Activated naive CD8-positive, alpha-beta T cell treated with anti-CD3 and anti-CD28 coated beads, Interleukin-2, amount 50 U/mL, for 24 hours (primary cell): ENCODE measurements around the gene BMERB1.
"Not testable (repeated sequence)": the region's sequence is repeated elsewhere in the genome, so short reads cannot be mapped to it uniquely, and the experiment has no call there.

ENCODE experiments used
- ATAC-seq: fragments of 150-1000 bp; cut with Tn5 transposase; one replicate; pipeline ENCODE4 v1.10.0; 2021
- DNase-seq: peaks from one replicate; pipeline ENCODE4 v3.0.0; 2021
- H3K27ac Mint-ChIP-seq: one replicate; pipeline ENCODE4 v1.8.0; 2021; ENCODE audit warnings: mild to moderate bottlenecking, mixed read lengths
- H3K27me3 Mint-ChIP-seq: one replicate; pipeline ENCODE4 v1.8.0; 2021; ENCODE audit warnings: mixed read lengths
- H3K36me3 Mint-ChIP-seq: one replicate; pipeline ENCODE4 v1.8.0; 2021; ENCODE audit warnings: low read depth, mixed read lengths
- H3K4me1 Mint-ChIP-seq: one replicate; pipeline ENCODE4 v1.8.0; 2021; ENCODE audit warnings: mixed read lengths
- H3K4me3 Mint-ChIP-seq: one replicate; pipeline ENCODE4 v1.8.0; 2021; ENCODE audit warnings: mild to moderate bottlenecking, moderate library complexity, mixed read lengths
- H3K9me3 Mint-ChIP-seq: one replicate; pipeline ENCODE4 v1.8.0; 2021; ENCODE audit warnings: mixed read lengths

Gene BMERB1

DNA sequence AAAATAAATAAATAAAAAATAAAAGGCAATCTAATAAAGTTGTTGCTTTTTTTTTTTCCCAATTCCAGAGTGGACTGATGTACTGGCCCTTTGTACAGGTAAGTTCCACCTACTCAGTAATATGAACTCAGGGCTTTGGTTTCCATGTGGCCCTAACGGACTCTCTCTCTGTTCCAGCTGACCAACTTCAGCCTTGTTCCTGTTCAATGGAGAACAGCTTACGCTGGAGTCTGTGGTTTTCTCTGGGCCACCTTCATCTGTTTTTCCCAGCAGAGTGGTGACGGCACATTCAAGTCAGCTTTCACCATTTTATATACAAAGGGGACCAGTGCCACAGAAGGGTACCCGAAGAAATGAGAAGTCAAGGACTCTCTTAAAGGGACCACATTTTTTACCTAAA lies 26.6 kb upstream of the BMERB1 start:
- H3K36me3 Mint-ChIP-seq, ATAC-seq, H3K27me3 Mint-ChIP-seq, H3K9me3 Mint-ChIP-seq, H3K4me1 Mint-ChIP-seq, H3K4me3 Mint-ChIP-seq, H3K27ac Mint-ChIP-seq, DNase-seq: not testable (repeated sequence)

- H3K4me3 Mint-ChIP-seq, ATAC-seq, H3K36me3 Mint-ChIP-seq, DNase-seq, H3K27ac Mint-ChIP-seq, H3K4me1 Mint-ChIP-seq, H3K9me3 Mint-ChIP-seq, H3K27me3 Mint-ChIP-seq: not testable (repeated sequence)
Measured at GRCh38 chr16:15409476-15409875, 24.9 kb upstream of the BMERB1 start.

DNA sequence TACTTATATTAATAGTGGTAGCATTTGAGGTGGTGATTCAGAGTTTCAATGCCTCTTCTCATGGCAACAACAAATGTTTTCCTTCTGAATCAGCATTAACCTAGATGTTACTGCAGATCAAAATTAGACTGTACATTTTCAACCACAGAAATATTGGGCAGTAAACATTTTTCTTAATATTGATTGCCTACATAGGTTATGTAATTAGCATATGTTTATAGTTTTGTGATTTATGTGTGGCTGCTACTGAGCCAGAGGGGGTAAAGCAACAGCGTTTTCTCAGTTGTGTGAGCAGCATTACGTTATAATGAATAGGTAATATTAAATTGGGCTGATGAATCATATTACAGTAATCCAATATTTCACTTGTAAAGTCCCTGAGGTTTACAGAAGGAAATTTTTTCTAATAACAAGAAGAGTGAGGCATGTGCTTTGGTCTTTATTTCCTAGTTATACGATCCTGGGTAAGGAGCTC lies 18.8 kb upstream of the BMERB1 start:
- Mint-ChIP-seq H3K27me3 (peaks cover 3% of the 10 kb centered on the region), H3K9me3 (no peaks in the 10 kb centered on the region), H3K4me3 (no peak overlapping the region), H3K36me3 (no peaks in the 10 kb centered on the region), H3K27ac (no peak overlapping the region), H3K4me1 (peaks cover 6% of the 10 kb centered on the region)
- ATAC-seq (no peak), DNase-seq (no peak)

DNA sequence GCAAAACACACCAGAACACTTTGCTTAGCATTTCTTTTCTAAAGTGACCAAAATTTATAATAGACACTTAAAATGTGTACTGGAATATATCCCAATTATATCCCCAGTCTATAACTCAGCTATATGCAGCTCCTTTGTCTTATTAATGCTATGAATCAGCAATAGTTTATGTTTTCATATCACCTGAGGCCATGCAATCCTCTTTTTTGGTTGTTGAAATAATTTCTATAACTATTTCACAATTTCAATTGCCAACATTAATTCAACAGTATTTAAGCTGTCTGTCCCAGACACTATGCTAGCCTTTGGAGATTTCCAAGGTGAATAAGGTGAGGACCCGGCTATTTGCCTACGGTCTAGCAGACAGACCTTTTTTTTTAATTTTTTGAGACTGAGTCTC lies 17.2 kb upstream of the BMERB1 start:
- H3K9me3 Mint-ChIP-seq, result no peaks in the 10 kb centered on the region
- peaks cover 6% of the 10 kb centered on the region for H3K27me3 Mint-ChIP-seq
- H3K27ac Mint-ChIP-seq, result no peak overlapping the region
- DNase-seq (no peak), ATAC-seq (no peak)
- no peak overlapping the region for H3K4me3 Mint-ChIP-seq
- H3K36me3 Mint-ChIP-seq, result no peaks in the 10 kb centered on the region
- H3K4me1 Mint-ChIP-seq, result peaks cover 6% of the 10 kb centered on the region

GRCh38 chr16:15418206-15418605 lies 16.2 kb upstream of the BMERB1 start:
- no peak overlapping the region for H3K27ac Mint-ChIP-seq
- H3K27me3 Mint-ChIP-seq, result peaks cover 6% of the 10 kb centered on the region
- H3K9me3 Mint-ChIP-seq, result no peaks in the 10 kb centered on the region
- no peak overlapping the region for H3K4me3 Mint-ChIP-seq
- ATAC-seq (no peak), DNase-seq (no peak)
- H3K36me3 Mint-ChIP-seq, result no peaks in the 10 kb centered on the region
- H3K4me1 Mint-ChIP-seq, result peaks cover 6% of the 10 kb centered on the region

GRCh38 chr16:15421696-15422095 lies 12.7 kb upstream of the BMERB1 start:
- not testable (repeated sequence) for ATAC-seq, H3K27me3 Mint-ChIP-seq, H3K9me3 Mint-ChIP-seq, H3K4me1 Mint-ChIP-seq, H3K36me3 Mint-ChIP-seq, H3K4me3 Mint-ChIP-seq, H3K27ac Mint-ChIP-seq, DNase-seq

GRCh38 chr16:15422222-15422621 lies 12.2 kb upstream of the BMERB1 start:
- Mint-ChIP-seq H3K36me3 (no peaks in the 10 kb centered on the region), H3K9me3 (no peaks in the 10 kb centered on the region), H3K27ac (no peak overlapping the region), H3K4me3 (no peak overlapping the region), H3K4me1 (no peaks in the 10 kb centered on the region), H3K27me3 (peaks cover 6% of the 10 kb centered on the region)
- ATAC-seq (no peak), DNase-seq (no peak)

GRCh38 chr16:15425861-15426260 lies 8.5 kb upstream of the BMERB1 start:
- H3K27me3 Mint-ChIP-seq, result peaks cover 2% of the 10 kb centered on the region
- H3K4me3 Mint-ChIP-seq, result no peak overlapping the region
- peaks cover 7% of the 10 kb centered on the region for H3K4me1 Mint-ChIP-seq
- no peak overlapping the region for H3K27ac Mint-ChIP-seq
- ATAC-seq, result no peak
- no peaks in the 10 kb centered on the region for H3K9me3 Mint-ChIP-seq
- no peak for DNase-seq
- no peaks in the 10 kb centered on the region for H3K36me3 Mint-ChIP-seq

- Mint-ChIP-seq H3K9me3 (no peaks in the 10 kb centered on the region), H3K4me3 (no peak overlapping the region), H3K27ac (no peak overlapping the region), H3K27me3 (no peaks in the 10 kb centered on the region), H3K4me1 (peaks cover 7% of the 10 kb centered on the region), H3K36me3 (no peaks in the 10 kb centered on the region)
- ATAC-seq (no peak), DNase-seq (no peak)
Measured at GRCh38 chr16:15426796-15427195, 7.6 kb upstream of the BMERB1 start.

DNA sequence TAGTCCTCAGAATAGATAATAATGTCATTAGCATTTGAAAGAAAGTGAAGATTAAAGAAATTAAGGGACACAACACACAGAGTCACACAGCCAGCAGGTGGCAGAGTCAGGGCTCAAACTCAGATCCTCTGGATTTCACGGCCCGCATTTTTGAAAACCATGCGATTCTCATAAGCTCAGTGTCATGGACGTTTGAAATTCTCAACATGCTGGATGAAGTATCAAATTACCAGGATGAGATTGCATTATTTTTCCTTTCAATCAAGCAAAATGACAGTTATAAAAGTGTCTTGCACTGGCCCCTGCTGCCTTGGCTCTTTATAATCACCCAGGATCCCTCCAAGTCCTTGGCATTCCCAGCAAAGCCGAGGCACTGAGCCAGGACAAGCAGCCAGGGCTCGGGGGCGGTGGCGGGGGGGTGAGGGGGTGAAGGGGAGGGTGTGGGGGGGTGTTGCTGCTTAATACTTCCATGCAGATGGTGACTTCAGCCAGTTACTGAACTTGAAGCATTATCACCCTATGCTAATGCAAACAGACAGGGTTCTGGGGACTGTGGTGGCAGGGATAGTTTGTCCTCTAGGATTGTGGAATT lies 6.6 kb upstream of the BMERB1 start:
- ATAC-seq (peak; percentile 86), DNase-seq (peak; percentile 64)
- Mint-ChIP-seq H3K9me3 (no peaks in the 10 kb centered on the region), H3K36me3 (no peaks in the 10 kb centered on the region), H3K27me3 (no peaks in the 10 kb centered on the region), H3K27ac (peak overlapping the region; percentile 70), H3K4me3 (no peak overlapping the region), H3K4me1 (peaks cover 7% of the 10 kb centered on the region)

GRCh38 chr16:15430884-15431283 lies 3.5 kb upstream of the BMERB1 start:
- not testable (repeated sequence) for DNase-seq, H3K36me3 Mint-ChIP-seq, H3K4me3 Mint-ChIP-seq, H3K9me3 Mint-ChIP-seq, ATAC-seq, H3K27ac Mint-ChIP-seq
- H3K4me1 Mint-ChIP-seq, result peaks cover 20% of the 10 kb centered on the region
- peaks cover 18% of the 10 kb centered on the region for H3K27me3 Mint-ChIP-seq

DNA sequence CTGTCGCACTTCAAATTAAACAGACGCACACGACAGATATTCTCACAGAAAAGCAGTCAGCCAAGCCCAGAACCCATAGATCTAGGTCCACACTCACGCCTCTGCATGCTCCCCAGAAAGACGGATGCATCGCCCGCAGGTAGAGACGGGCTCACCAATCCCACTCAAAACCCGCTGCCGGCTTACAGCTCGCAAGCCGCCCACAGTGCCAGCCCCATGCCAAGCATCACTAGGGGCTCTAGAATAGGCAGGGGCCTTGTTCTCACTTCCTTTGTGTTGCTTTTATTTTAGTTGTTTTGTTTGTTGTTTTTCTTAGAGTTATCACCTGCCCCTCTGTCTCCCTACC lies 336 bp upstream of the BMERB1 start:
- Mint-ChIP-seq H3K4me3 (peak overlapping the region; percentile 84), H3K9me3 (no peaks in the 10 kb centered on the region), H3K4me1 (peaks cover 26% of the 10 kb centered on the region), H3K36me3 (no peaks in the 10 kb centered on the region), H3K27me3 (peaks cover 20% of the 10 kb centered on the region), H3K27ac (peak overlapping the region; percentile 36)
- ATAC-seq, result peak; percentile 7
- DNase-seq, result no peak

DNA sequence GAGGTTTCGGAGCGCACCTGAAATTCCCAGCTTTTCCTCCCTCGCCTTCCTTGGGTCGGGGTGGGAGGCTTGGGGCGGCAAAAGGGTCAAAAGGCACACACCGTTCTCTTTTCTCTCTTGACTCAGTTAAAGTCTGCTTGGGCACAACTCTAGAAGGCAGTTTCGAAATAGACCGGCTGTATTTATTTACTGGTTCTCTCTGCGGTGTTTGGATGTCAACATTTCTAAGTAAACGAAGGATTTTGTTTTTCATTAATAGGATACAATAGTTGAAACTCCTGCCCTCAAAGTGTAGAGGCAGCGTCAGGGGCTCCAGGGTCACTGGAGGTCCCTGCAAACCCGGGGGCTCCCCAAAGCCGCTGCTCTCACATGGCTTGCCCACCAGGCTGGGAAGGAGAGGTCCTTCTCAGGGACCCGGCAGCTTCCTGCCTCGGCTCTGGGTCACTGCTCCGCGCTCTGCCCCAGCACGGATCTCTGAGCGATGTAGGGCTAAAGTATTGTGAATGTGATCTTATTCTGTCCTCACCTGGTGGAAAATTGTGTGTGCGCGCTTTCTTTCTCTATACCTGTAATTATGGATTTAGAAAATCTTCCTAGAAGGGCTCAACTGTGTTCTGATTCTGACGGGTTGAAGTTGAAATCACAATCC lies 952 bp downstream of the BMERB1 start:
- peak overlapping the region; percentile 6 for H3K27ac Mint-ChIP-seq
- peaks cover 3% of the 10 kb centered on the region for H3K36me3 Mint-ChIP-seq
- H3K4me3 Mint-ChIP-seq, result peak overlapping the region; percentile 84
- no peaks in the 10 kb centered on the region for H3K9me3 Mint-ChIP-seq
- H3K4me1 Mint-ChIP-seq, result peaks cover 39% of the 10 kb centered on the region
- DNase-seq (no peak), ATAC-seq (no peak)
- peaks cover 20% of the 10 kb centered on the region for H3K27me3 Mint-ChIP-seq

- Mint-ChIP-seq H3K27ac (peak overlapping the region; percentile 94), H3K4me1 (peaks cover 44% of the 10 kb centered on the region), H3K27me3 (peaks cover 13% of the 10 kb centered on the region), H3K36me3 (peaks cover 5% of the 10 kb centered on the region), H3K9me3 (no peaks in the 10 kb centered on the region), H3K4me3 (no peak overlapping the region)
- DNase-seq, result no peak
- no peak for ATAC-seq
Measured at GRCh38 chr16:15439102-15439501, 4.7 kb downstream of the BMERB1 start.

DNA sequence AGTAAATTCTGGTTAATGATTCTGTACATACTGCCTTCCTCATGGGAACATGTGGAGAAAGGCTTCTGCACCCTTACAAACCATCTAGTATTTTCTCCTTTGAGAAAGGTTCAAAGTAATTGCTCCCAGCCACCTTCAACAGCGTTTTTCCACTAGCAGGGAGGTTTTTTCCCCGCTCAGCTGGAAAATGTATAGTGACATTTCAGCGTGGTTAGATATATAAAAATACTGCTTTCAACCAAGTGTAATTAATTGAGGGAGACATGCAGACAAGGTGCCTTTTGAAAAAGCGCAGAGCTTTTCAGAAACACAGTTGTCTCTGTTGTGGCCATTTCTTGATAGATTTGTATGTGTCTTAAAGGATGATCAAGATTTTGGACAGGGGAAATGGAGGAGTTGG lies 5.1 kb downstream of the BMERB1 start:
- peak overlapping the region; percentile 66 for H3K4me3 Mint-ChIP-seq
- no peaks in the 10 kb centered on the region for H3K9me3 Mint-ChIP-seq
- H3K27ac Mint-ChIP-seq, result peak overlapping the region; percentile 94
- peak; percentile 22 for ATAC-seq
- peaks cover 12% of the 10 kb centered on the region for H3K27me3 Mint-ChIP-seq
- H3K36me3 Mint-ChIP-seq, result peaks cover 9% of the 10 kb centered on the region
- peaks cover 43% of the 10 kb centered on the region for H3K4me1 Mint-ChIP-seq
- no peak for DNase-seq
